Hepatocyte (in vitro differentiated cells): ENCODE data around the gene ALG3. TPM values are rescaled to one million over a fixed set of nuclear protein-coding genes. Genes with fewer than 3 reads are reported as not detected.

ENCODE experiments used
- DNase-seq: peaks from one replicate; pipeline ENCODE4 v3.0.0-alpha.2; 2016; ENCODE audit warnings: low spot score
- H2AFZ ChIP-seq: fragments of 200-600 bp; sonication (generic); 2 replicates; pipeline ENCODE4 v1.6.0; 2016; ENCODE audit warnings: antibody characterized with exemption, mild to moderate bottlenecking
- H3K27ac ChIP-seq: fragments of 200-600 bp; sonication (generic); 2 replicates; pipeline ENCODE4 v1.5.1; 2016; ENCODE audit warnings: mild to moderate bottlenecking
- H3K27me3 ChIP-seq: fragments of 200-600 bp; sonication (generic); 2 replicates; pipeline ENCODE4 v1.6.1; 2016
- H3K36me3 ChIP-seq: fragments of 200-600 bp; sonication (generic); replicated peaks from 2 replicates; pipeline ENCODE4 v1.5.1; 2016; ENCODE audit warnings: low read depth; ENCODE audit not compliant: insufficient read depth
- H3K4me1 ChIP-seq: fragments of 200-600 bp; sonication (generic); 2 replicates; pipeline ENCODE4 v1.5.1; 2016; ENCODE audit warnings: mild to moderate bottlenecking, moderate library complexity; ENCODE audit not compliant: insufficient read depth
- H3K4me2 ChIP-seq: fragments of 200-600 bp; sonication (generic); 2 replicates; pipeline ENCODE4 v1.6.0; 2016
- H3K4me3 ChIP-seq: fragments of 200-600 bp; sonication (generic); 2 replicates; pipeline ENCODE4 v1.5.1; 2016; ENCODE audit warnings: mild to moderate bottlenecking
- H3K79me2 ChIP-seq: fragments of 200-600 bp; sonication (generic); 2 replicates; pipeline ENCODE4 v1.6.0; 2017; ENCODE audit warnings: mild to moderate bottlenecking
- H3K9me2 ChIP-seq: fragments of 200-600 bp; sonication (generic); replicated peaks from 2 replicates; pipeline ENCODE4 v1.6.0; 2017; ENCODE audit warnings: mild to moderate bottlenecking; ENCODE audit not compliant: insufficient read depth
- H3K9me3 ChIP-seq: fragments of 200-600 bp; sonication (generic); 2 replicates; pipeline ENCODE4 v1.5.1; 2016; ENCODE audit warnings: low read depth, mild to moderate bottlenecking
- H4K20me1 ChIP-seq: fragments of 200-600 bp; sonication (generic); 2 replicates; pipeline ENCODE4 v1.6.0; 2016; ENCODE audit warnings: mild to moderate bottlenecking; ENCODE audit not compliant: insufficient read depth, poor library complexity, severe bottlenecking
- EZH2 ChIP-seq: fragments of 200-600 bp; sonication (generic); IDR thresholded peaks from 2 replicates; pipeline ENCODE4 v1.6.1; 2016; ENCODE audit warnings: antibody characterized with exemption, mild to moderate bottlenecking, borderline replicate concordance
- EZH2phosphoT487 ChIP-seq: fragments of 200-600 bp; sonication (generic); IDR thresholded peaks from one replicate; pipeline ENCODE4 v1.6.1; 2018; ENCODE audit warnings: antibody characterized with exemption, mild to moderate bottlenecking, low read depth, moderate library complexity; ENCODE audit not compliant: unreplicated experiment, severe bottlenecking
- WGBS: methylation state at CpG from one replicate; pipeline ENCODE4 v1.1.6; 2016; ENCODE audit warnings: low lambda C conversion rate; ENCODE audit errors: missing lambda C conversion rate; 5-methylcytosine and 5-hydroxymethylcytosine counted together
- polyA plus RNA-seq: library from polyadenylated mRNA; unstranded; fragments of >200 nt; fragmentation: Nextera tagmentation; extraction: Ambion mirVana; gene quantifications from 2 replicates; pipeline ENCODE4 v1.2.1, GENCODE V29; 2016
- total RNA-seq: library from RNA; depleted of rRNA; stranded (reverse); fragments of >200 nt; gene quantifications from 2 replicates; pipeline ENCODE4 v1.2.3, GENCODE V29; 2014
- TF ChIP-seq, protein P1 (sequence below): fragments of 200-600 bp; sonication (generic); IDR thresholded peaks from 2 replicates; pipeline ENCODE4 v1.5.1; 2016; ENCODE audit warnings: antibody characterized with exemption, mild to moderate bottlenecking; ENCODE audit not compliant: poor library complexity

Gene ALG3
- total and polyA plus RNA-seq, 2 experiments from 2014 or later = 52.3 to 122 TPM

GRCh38 chr3:184277366-184277765, 28.6 kb upstream of the ALG3 start:
- H3K4me2 ChIP-seq = no peak overlapping the region
- 92% methylated on average over 6 of the region's 6 CpGs for WGBS
- H3K9me3 ChIP-seq = no peaks in the 10 kb centered on the region
- H3K36me3 ChIP-seq = no peaks in the 10 kb centered on the region
- peaks cover 52% of the 10 kb centered on the region for H3K27me3 ChIP-seq
- no peak overlapping the region for H3K27ac ChIP-seq
- no peaks in the 10 kb centered on the region for H4K20me1 ChIP-seq
- no peak overlapping the region for H3K4me3 ChIP-seq
- no peak for DNase-seq
- H2AFZ ChIP-seq = no peak overlapping the region
- no peaks in the 10 kb centered on the region for H3K4me1 ChIP-seq
- H3K9me2 ChIP-seq = no peaks in the 10 kb centered on the region
- TF ChIP-seq, protein P1, sequence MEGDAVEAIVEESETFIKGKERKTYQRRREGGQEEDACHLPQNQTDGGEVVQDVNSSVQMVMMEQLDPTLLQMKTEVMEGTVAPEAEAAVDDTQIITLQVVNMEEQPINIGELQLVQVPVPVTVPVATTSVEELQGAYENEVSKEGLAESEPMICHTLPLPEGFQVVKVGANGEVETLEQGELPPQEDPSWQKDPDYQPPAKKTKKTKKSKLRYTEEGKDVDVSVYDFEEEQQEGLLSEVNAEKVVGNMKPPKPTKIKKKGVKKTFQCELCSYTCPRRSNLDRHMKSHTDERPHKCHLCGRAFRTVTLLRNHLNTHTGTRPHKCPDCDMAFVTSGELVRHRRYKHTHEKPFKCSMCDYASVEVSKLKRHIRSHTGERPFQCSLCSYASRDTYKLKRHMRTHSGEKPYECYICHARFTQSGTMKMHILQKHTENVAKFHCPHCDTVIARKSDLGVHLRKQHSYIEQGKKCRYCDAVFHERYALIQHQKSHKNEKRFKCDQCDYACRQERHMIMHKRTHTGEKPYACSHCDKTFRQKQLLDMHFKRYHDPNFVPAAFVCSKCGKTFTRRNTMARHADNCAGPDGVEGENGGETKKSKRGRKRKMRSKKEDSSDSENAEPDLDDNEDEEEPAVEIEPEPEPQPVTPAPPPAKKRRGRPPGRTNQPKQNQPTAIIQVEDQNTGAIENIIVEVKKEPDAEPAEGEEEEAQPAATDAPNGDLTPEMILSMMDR = no peak
- TF ChIP-seq EZH2 = no peak
- TF ChIP-seq EZH2phosphoT487 = no peak
- H3K79me2 ChIP-seq = no peaks in the 10 kb centered on the region

DNA sequence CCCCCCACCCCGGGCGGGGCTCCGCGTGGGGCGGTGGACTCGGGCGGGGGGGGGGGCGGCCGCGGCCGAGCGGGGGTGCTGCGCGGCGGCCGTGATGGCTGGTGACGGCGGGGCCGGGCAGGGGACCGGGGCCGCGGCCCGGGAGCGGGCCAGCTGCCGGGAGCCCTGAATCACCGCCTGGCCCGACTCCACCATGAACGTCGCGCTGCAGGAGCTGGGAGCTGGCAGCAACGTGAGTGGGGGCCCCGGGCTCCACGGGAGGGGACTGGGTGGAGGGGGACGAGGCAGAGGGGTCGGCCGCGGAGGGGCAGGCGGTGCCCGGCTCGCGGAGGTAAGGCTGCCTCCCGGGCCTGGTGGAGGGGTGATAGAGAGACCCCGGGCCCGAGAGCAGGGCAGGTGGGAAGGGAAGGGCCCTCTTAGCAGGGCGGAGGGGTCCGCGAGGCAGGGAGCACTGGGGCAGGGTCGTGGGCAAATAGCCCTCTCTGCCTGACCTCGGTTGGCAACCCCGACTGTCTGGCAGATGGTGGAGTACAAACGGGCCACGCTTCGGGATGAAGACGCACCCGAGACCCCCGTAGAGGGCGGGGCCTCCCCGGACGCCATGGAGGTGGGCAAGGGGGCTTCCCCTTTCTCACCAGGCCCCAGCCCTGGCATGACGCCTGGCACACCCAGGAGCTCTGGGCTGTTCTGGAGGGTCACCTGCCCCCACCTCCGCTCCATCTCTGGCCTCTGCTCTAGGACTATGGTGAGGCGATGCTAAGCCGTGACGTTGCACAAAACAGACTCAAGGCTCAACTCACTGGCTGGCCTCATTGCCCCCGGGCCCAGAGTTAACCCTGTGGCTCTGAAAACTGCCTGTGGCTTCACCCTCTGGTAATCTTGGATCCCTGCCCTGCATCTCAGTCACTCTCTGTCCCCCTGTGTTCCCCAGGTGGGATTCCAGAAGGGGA, 27.5 kb upstream of the ALG3 start, which contains the start of gene ECE2:
Gene ECE2 (plus strand): TSS at position 62 of the 950 bp plus-strand sequence. CDS start 132 bp downstream, at position 194.
- no peak for DNase-seq
- H3K27me3 ChIP-seq = peaks cover 54% of the 10 kb centered on the region
- H3K27ac ChIP-seq = no peak within 1 kb of the TSS
- TF ChIP-seq, protein P1 = no peak
- no peak for TF ChIP-seq EZH2
- TF ChIP-seq EZH2phosphoT487 = no peak
- H4K20me1 ChIP-seq = no peaks in the 10 kb centered on the region
- no peaks in the 10 kb centered on the region for H3K9me3 ChIP-seq
- no peak within 1 kb of the TSS for H2AFZ ChIP-seq
- H3K9me2 ChIP-seq = no peaks in the 10 kb centered on the region
- no peak within 1 kb of the TSS for H3K4me3 ChIP-seq
- no peaks in the 10 kb centered on the region for H3K4me1 ChIP-seq
- H3K79me2 ChIP-seq = no peaks in the 10 kb centered on the region
- WGBS = 65% methylated on average over 23 of the region's 65 CpGs
- no peaks in the 10 kb centered on the region for H3K36me3 ChIP-seq
- peak within 1 kb of the TSS; percentile 59 for H3K4me2 ChIP-seq

DNA sequence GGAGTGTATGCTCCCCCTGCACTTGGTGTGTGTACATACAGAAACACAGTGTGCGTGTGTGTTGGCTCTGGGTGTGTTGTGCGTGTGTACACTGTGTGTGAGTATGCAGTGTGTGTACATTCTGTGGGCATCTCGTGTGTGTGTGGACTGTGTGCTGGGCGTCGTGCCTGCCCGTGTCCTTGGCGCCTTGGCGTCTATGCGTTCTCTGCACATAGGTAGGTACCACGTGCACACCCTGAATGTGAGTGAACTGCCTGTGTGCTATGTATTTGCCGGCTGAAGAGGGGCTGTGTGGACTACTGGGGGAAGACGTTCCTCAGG, 26.6 kb upstream of the ALG3 start:
- Histone ChIP-seq H2AFZ (no peak overlapping the region), H4K20me1 (no peaks in the 10 kb centered on the region), H3K4me3 (no peak overlapping the region), H3K9me3 (no peaks in the 10 kb centered on the region), H3K4me1 (no peaks in the 10 kb centered on the region), H3K79me2 (no peaks in the 10 kb centered on the region), H3K4me2 (no peak overlapping the region), H3K27ac (no peak overlapping the region), H3K27me3 (peaks cover 58% of the 10 kb centered on the region), H3K9me2 (no peaks in the 10 kb centered on the region), H3K36me3 (no peaks in the 10 kb centered on the region)
- WGBS = 77% methylated on average over 12 of the region's 12 CpGs
- DNase-seq = no peak
- TF ChIP-seq EZH2 (peak; percentile 44), EZH2phosphoT487 (no peak)
- TF ChIP-seq, protein P1 = no peak
